HCT116 (cell line): Measurements from ENCODE around the gene GRIK4. TPM values are rescaled to one million over a fixed set of nuclear protein-coding genes. Genes with fewer than 3 reads are reported as not detected.

Experiments
- ATAC-seq: fragments of 200-7000 bp; cut with Tn5 transposase; 2 replicates; pipeline ENCODE4 v1.9.1; 2020; ENCODE audit warnings: mild to moderate bottlenecking, moderate library complexity
- BruUV-seq: library from RNA; stranded (reverse); fragments of 400-500 nt; replicated peaks from 2 replicates; lab custom pipeline; 2021; lab: Mats Ljungman, UMichigan
- CTCF ChIA-PET: fragments of 300-600 bp; sonication (Branson Sonifier 250); formaldehyde crosslinking; loops from one replicate; lab custom pipeline; 2021; ENCODE audit warnings: antibody characterized with exemption; lab: Charles Lee
- POLR2A ChIA-PET: fragments of 300-600, 350-600 bp; sonication (Branson Sonifier 250); formaldehyde crosslinking; loops from one replicate; lab custom pipeline; 2021; ENCODE audit warnings: antibody characterized with exemption; lab: Charles Lee
- RAD21 ChIA-PET, 2 experiments: fragments of 300-600 bp; sonication (Branson Sonifier 250); formaldehyde crosslinking; loops; one replicate each; lab custom pipeline; 2023; ENCODE audit warnings: low total read pairs in 2 of 2; ENCODE audit not compliant: uncharacterized antibody in 2 of 2, unreplicated experiment in 2 of 2, low non-redundant PET in 1 of 2; lab: Charles Lee
- DNase-seq: peaks from one replicate; pipeline ENCODE4 v3.0.0-alpha.2; 2010; ENCODE audit warnings: low read depth, low spot score
- H2AFZ ChIP-seq: fragments of 200-600 bp; shearing (Covaris generic), sonication (generic); 2 replicates; pipeline ENCODE4 v1.6.1; 2017; ENCODE audit warnings: low read depth, mixed run types, mixed read lengths, antibody characterized with exemption, low read length; ENCODE audit not compliant: poor library complexity, severe bottlenecking
- H3K27ac ChIP-seq: 2 replicates; pipeline ENCODE4 v1.5.1; 2012; ENCODE audit warnings: low read depth, low read length
- H3K27me3 ChIP-seq: fragments of 200-600 bp; sonication (generic); 2 replicates; pipeline ENCODE4 v1.6.1; 2016; ENCODE audit warnings: mixed run types, low read length, mixed read lengths; ENCODE audit not compliant: insufficient read depth
- H3K36me3 ChIP-seq, 2 experiments: fragments of 200-500 bp in 1 of 2; fragments of 200-600 bp in 1 of 2; sonication (Bioruptor generic) in 1 of 2; sonication (generic) in 1 of 2; 2 replicates each; pipeline versions ENCODE4 v1.5.1 to v1.6.1; 2014 to 2016; ENCODE audit warnings: low read length in 2 of 2, inconsistent platforms in 1 of 2, mixed read lengths in 1 of 2, mixed run types in 1 of 2; ENCODE audit not compliant: insufficient read depth in 2 of 2, control insufficient read depth in 1 of 2
- H3K4me1 ChIP-seq, 2 experiments: fragments of 200-600 bp in 1 of 2; sonication (generic) in 1 of 2; 2 replicates each; pipeline versions ENCODE4 v1.5.1 to v1.6.1; 2012 to 2017; ENCODE audit warnings: low read length in 2 of 2, inconsistent platforms in 1 of 2, mild to moderate bottlenecking in 1 of 2, mixed read lengths in 1 of 2, mixed run types in 1 of 2, moderate library complexity in 1 of 2; ENCODE audit not compliant: insufficient read depth in 2 of 2, control insufficient read depth in 1 of 2
- H3K4me2 ChIP-seq: fragments of 200-600 bp; sonication (generic); 2 replicates; pipeline ENCODE4 v1.6.1; 2017; ENCODE audit warnings: mixed run types, low read length, mixed read lengths
- H3K4me3 ChIP-seq, 2 experiments: fragments of 200-600 bp in 1 of 2; sonication (generic) in 1 of 2; replicated peaks in 1 of 2; 2 replicates each; pipeline ENCODE4 v1.5.1; 2011 to 2016; ENCODE audit warnings: low read length in 2 of 2, control low read depth in 1 of 2, low read depth in 1 of 2, mild to moderate bottlenecking in 1 of 2, mixed read lengths in 1 of 2, mixed run types in 1 of 2
- H3K79me2 ChIP-seq: fragments of 200-600 bp; sonication (generic); 2 replicates; pipeline ENCODE4 v1.6.1; 2017; ENCODE audit warnings: mild to moderate bottlenecking, mixed run types, low read length, moderate library complexity, mixed read lengths; ENCODE audit not compliant: insufficient read depth
- H3K9ac ChIP-seq: fragments of 200-600 bp; sonication (generic); 2 replicates; pipeline ENCODE4 v1.6.1; 2016; ENCODE audit warnings: low read length, mixed read lengths
- H3K9me2 ChIP-seq: fragments of 200-600 bp; sonication (generic), shearing (Covaris generic); 2 replicates; pipeline ENCODE4 v1.6.1; 2017; ENCODE audit warnings: mixed run types, mild to moderate bottlenecking, moderate library complexity; ENCODE audit not compliant: insufficient read depth
- H3K9me3 ChIP-seq, 2 experiments: fragments of 200-500 bp in 1 of 2; fragments of 200-600 bp in 1 of 2; sonication (Bioruptor generic) in 1 of 2; sonication (generic) in 1 of 2; 2 replicates each; pipeline ENCODE4 v1.6.1; 2014 to 2017; ENCODE audit warnings: low read length in 2 of 2, mixed read lengths in 2 of 2, inconsistent platforms in 1 of 2, low read depth in 1 of 2, mild to moderate bottlenecking in 1 of 2, mixed run types in 1 of 2, moderate library complexity in 1 of 2; ENCODE audit not compliant: control insufficient read depth in 1 of 2, insufficient read depth in 1 of 2
- H4K20me1 ChIP-seq: fragments of 200-600 bp; sonication (generic), shearing (Covaris generic); 2 replicates; pipeline ENCODE4 v1.6.1; 2017; ENCODE audit warnings: mixed run types, mild to moderate bottlenecking, moderate library complexity; ENCODE audit not compliant: insufficient read depth
- CEBPB ChIP-seq: IDR thresholded peaks from 2 replicates; pipeline ENCODE4 v1.6.1; 2012; ENCODE audit warnings: low read depth
- EZH2phosphoT487 ChIP-seq: fragments of 200-600 bp; IDR thresholded peaks from 2 replicates; pipeline ENCODE4 v1.6.1; 2018; ENCODE audit warnings: antibody characterized with exemption, borderline replicate concordance
- FOSL1 ChIP-seq: IDR thresholded peaks from 2 replicates; pipeline ENCODE4 v1.6.1; 2012; ENCODE audit warnings: low read depth
- JUND ChIP-seq: IDR thresholded peaks from 2 replicates; pipeline ENCODE4 v1.6.1; 2012
- MAX ChIP-seq: IDR thresholded peaks from 2 replicates; pipeline ENCODE4 v1.6.1; 2012
- POLR2A ChIP-seq: IDR thresholded peaks from 2 replicates; pipeline ENCODE4 v1.7.0; 2011; ENCODE audit warnings: borderline replicate concordance; ENCODE audit not compliant: insufficient read depth, insufficient read length; ENCODE audit errors: extremely low read depth
- POLR2AphosphoS5 ChIP-seq: IDR thresholded peaks from 2 replicates; pipeline ENCODE4 v1.6.1; 2011; ENCODE audit warnings: mild to moderate bottlenecking, low read depth, low read length, moderate library complexity
- REST ChIP-seq: IDR thresholded peaks from 2 replicates; pipeline ENCODE4 v1.6.1; 2012; ENCODE audit warnings: low read depth
- SIN3A ChIP-seq: IDR thresholded peaks from 2 replicates; pipeline ENCODE4 v1.6.1; 2012; ENCODE audit warnings: low read depth
- ZBTB33 ChIP-seq: IDR thresholded peaks from 2 replicates; pipeline ENCODE4 v1.6.1; 2011; ENCODE audit warnings: mild to moderate bottlenecking, low read length, moderate library complexity; ENCODE audit not compliant: insufficient replicate concordance; ENCODE audit errors: extremely low read depth
- intact Hi-C: fragments of 100-400 bp; cut with micrococcal nuclease; formaldehyde crosslinking; loops from 2 replicates; pipeline ENCODE4 v1.10.0; 2022
- total RNA-seq: library from RNA; stranded (reverse); gene quantifications from one replicate; pipeline ENCODE4 v1.2.1, GENCODE V29; 2021; ENCODE audit not compliant: unreplicated experiment
- TF ChIP-seq, protein P1 (sequence below): IDR thresholded peaks from 2 replicates; pipeline ENCODE4 v1.6.1; 2012

The GRIK4 gene
- total RNA-seq, 1 experiment from 2014 or later = 0.52 TPM

- BruUV-seq = no TSS peak
- POLR2A ChIA-PET = interaction anchor here (0.6 to 1.7 kb wide), 3 partner anchors 12 to 370 kb away, joined by 4 to 6 read pairs (median 5); no protein-coding TSS in a partner anchor
- Histone ChIP-seq H3K36me3 (no peaks in the 10 kb centered on the region), H2AFZ (peak overlapping the region; percentile 78), H3K9ac (no peak overlapping the region), H3K4me3 (no peak overlapping the region), H3K9me2 (no peaks in the 10 kb centered on the region), H3K79me2 (no peaks in the 10 kb centered on the region), H3K4me2 (peak overlapping the region; percentile 73), H3K4me1 (peaks cover 35% of the 10 kb centered on the region in 2 experiments), H4K20me1 (no peaks in the 10 kb centered on the region), H3K27ac (peak overlapping the region; percentile 43), H3K27me3 (no peaks in the 10 kb centered on the region), H3K9me3 (peaks cover 0 to under 1% of the 10 kb centered on the region in 2 experiments; a peak in 1 of 4 replicates)
- no peak for ATAC-seq
- TF ChIP-seq JUND = no peak
- CTCF ChIA-PET = interaction anchor here (0.9 to 1.5 kb wide), 3 partner anchors 8 to 138 kb away, joined by 3 to 5 read pairs (median 4); no protein-coding TSS in a partner anchor
- DNase-seq = no peak
- intact Hi-C loops = no loop called here
- RAD21 ChIA-PET = interaction anchor here in 1 of 2 experiments (0.5 kb wide), 1 partner anchor 405 kb away, joined by 3 read pairs; no protein-coding TSS in a partner anchor
Observed at GRCh38 chr11:120547316-120547715, 35.8 kb downstream of the GRIK4 start.

DNA sequence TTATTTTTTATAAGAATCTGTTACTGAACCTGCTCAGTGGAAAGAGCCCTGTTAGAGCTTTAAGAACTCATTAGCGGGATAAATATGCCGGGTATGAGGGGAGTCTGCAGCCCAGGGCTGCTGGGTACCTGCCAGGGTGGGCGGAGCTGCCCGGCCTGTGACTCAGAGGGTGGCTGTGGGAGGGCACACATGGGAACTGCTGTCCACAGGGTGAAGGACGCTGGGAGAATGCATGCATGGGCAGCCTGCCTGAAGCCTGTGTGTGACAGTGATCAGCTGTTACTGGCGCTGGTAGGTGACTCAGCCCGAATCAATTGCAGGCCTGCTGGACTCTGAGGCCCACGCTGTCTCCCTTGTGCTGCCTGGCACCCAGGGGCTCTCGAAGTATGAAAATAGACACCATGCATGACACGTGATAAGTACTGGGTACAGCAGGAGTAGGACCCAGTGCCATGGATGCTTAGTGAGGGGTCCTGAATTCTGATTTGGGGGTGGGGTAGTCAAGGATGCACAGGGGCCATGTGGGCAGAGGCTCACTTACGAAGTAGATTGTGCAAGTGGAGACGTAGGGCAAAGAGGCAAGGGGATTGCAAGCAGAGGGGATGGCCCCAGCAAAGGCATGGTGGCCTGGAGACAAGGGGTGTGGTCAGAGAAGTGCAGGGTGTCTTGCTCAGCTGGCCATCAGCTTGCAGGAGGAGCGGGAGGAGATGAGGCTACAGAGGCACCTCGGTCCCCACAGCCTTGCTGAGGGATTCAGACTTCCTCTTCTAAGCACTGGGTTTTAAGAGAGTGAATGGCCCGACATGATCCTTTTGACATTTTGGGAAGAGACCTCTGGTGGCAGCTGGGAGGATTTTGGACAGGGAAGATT lies 36.5 kb downstream of the GRIK4 start:
- H3K36me3 ChIP-seq = no peaks in the 10 kb centered on the region
- intact Hi-C loops = no loop called here
- no peaks in the 10 kb centered on the region for H3K9me3 ChIP-seq
- no peaks in the 10 kb centered on the region for H4K20me1 ChIP-seq
- peak overlapping the region; percentile 11; the same call in 1 of the 2 replicates for H3K9ac ChIP-seq
- no peaks in the 10 kb centered on the region for H3K9me2 ChIP-seq
- H3K27ac ChIP-seq = peak overlapping the region; percentile 43
- ChIA-PET CTCF (interaction anchor here (0.9 to 1.5 kb wide), 3 partner anchors 9 to 137 kb away, joined by 3 to 5 read pairs (median 4); no protein-coding TSS in a partner anchor), RAD21 (interaction anchor here (0.5 to 0.6 kb wide), 2 partner anchors 308 to 405 kb away, joined by 3 read pairs; no protein-coding TSS in a partner anchor), POLR2A (interaction anchor here (1.6 to 1.7 kb wide), 2 partner anchors 11 to 15 kb away, joined by 4 to 5 read pairs; no protein-coding TSS in a partner anchor)
- no peaks in the 10 kb centered on the region for H3K79me2 ChIP-seq
- peak overlapping the region; percentile 78 for H2AFZ ChIP-seq
- BruUV-seq = no TSS peak
- DNase-seq (peak; percentile 75), ATAC-seq (peak; percentile 84)
- peak overlapping the region; percentile 73 for H3K4me2 ChIP-seq
- no peaks in the 10 kb centered on the region for H3K27me3 ChIP-seq
- peaks cover 35 to 36% of the 10 kb centered on the region in 2 experiments for H3K4me1 ChIP-seq
- H3K4me3 ChIP-seq = peak overlapping the region in 1 of 2 experiments; percentile 26; a peak in 1 of 4 replicates
- TF ChIP-seq CEBPB (no peak; the same call in 1 of the 2 replicates), FOSL1 (peak; percentile 78; the same call in 1 of the 2 replicates), ZBTB33 (no peak), REST (no peak), POLR2AphosphoS5 (peak; percentile 57; the same call in 1 of the 2 replicates), SIN3A (peak; percentile 95), POLR2A (no peak), MAX (peak; percentile 94), EZH2phosphoT487 (no peak)
- TF ChIP-seq, protein P1, sequence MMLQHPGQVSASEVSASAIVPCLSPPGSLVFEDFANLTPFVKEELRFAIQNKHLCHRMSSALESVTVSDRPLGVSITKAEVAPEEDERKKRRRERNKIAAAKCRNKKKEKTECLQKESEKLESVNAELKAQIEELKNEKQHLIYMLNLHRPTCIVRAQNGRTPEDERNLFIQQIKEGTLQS = no peak
